Measurements from ENCODE around the gene SDF2. TPM values are rescaled to one million over a fixed set of nuclear protein-coding genes. Genes with fewer than 3 reads are reported as not detected.
A peak's percentile ranks its signal among the peaks of the same experiment; 100 is the strongest.
"Not testable (repeated sequence)": the region's sequence is repeated elsewhere in the genome, so short reads cannot be mapped to it uniquely, and the experiment has no call there.

Gene SDF2
- total and polyA plus RNA-seq, 10 donors: 28.7 to 54.5 (median 46.5) TPM

- WGBS, 5 donors: 66 to 88% (median 74%) methylated on average over 2 of the region's 2 CpGs
- H3K27me3 ChIP-seq (replicated peaks in 1 of 7): no peaks in the 10 kb centered on the region
- H3K9me3 ChIP-seq: no peaks in the 10 kb centered on the region
- peaks cover 28 to 79% (median 54%) of the 10 kb centered on the region in 6 donors for H3K4me1 ChIP-seq
- H3K36me3 ChIP-seq: peaks cover 0 to 68% (median 23%) of the 10 kb centered on the region in 6 donors
- H3K27ac ChIP-seq: no peak overlapping the region
- no peak overlapping the region for H3K4me3 ChIP-seq
- intact Hi-C loops (cut with DNase I; ENCODE audit: low total_unique reads): no loop called here
- TF ChIP-seq CTCF (IDR thresholded peaks at IDR 0.05 in 8 of 11, conservative IDR thresholded peaks at IDR 0.05 in 3 of 11) (no peak), POLR2A (IDR thresholded peaks at IDR 0.05) (no peak), POLR2AphosphoS5 (IDR thresholded peaks at IDR 0.05) (no peak)
- no peak for DNase-seq
Observed at GRCh38 chr17:28665994-28666393, 4.3 kb upstream of the SDF2 start.

- H3K27ac ChIP-seq: no peak overlapping the region
- DNase-seq: no peak
- peaks cover 41 to 86% (median 65%) of the 10 kb centered on the region in 6 donors for H3K4me1 ChIP-seq
- intact Hi-C loops (cut with DNase I; ENCODE audit: low total_unique reads): no loop called here
- H3K27me3 ChIP-seq (replicated peaks in 1 of 7): no peaks in the 10 kb centered on the region
- peaks cover 0 to 62% (median 22%) of the 10 kb centered on the region in 6 donors for H3K36me3 ChIP-seq
- H3K4me3 ChIP-seq: peak overlapping the region in 4 of 8 donors; percentile 51 to 75 (median 65)
- TF ChIP-seq POLR2AphosphoS5 (IDR thresholded peaks at IDR 0.05): no peak
- TF ChIP-seq POLR2A (IDR thresholded peaks at IDR 0.05): no peak
- TF ChIP-seq CTCF (IDR thresholded peaks at IDR 0.05 in 8 of 11, conservative IDR thresholded peaks at IDR 0.05 in 3 of 11): no peak
- H3K9me3 ChIP-seq: peaks cover 0 to 3% (median 0%) of the 10 kb centered on the region in 8 donors
Observed at GRCh38 chr17:28663723-28664122, 2.0 kb upstream of the SDF2 start.

GRCh38 chr17:28662527-28662829 lies 772 bp upstream of the SDF2 start:
- DNase-seq: no peak
- H3K27ac ChIP-seq: peak overlapping the region; percentile 94 to 99 (median 98)
- TF ChIP-seq POLR2AphosphoS5 (IDR thresholded peaks at IDR 0.05) (no peak), CTCF (IDR thresholded peaks at IDR 0.05 in 8 of 11, conservative IDR thresholded peaks at IDR 0.05 in 3 of 11) (no peak), POLR2A (IDR thresholded peaks at IDR 0.05) (no peak)
- peaks cover 0 to 62% (median 24%) of the 10 kb centered on the region in 6 donors for H3K36me3 ChIP-seq
- 0 to 1% (median 0%) methylated on average over 4 to 10 of the region's 10 CpGs for WGBS, 5 donors
- H3K4me3 ChIP-seq: peak overlapping the region; percentile 51 to 86 (median 68)
- intact Hi-C loops (cut with DNase I; ENCODE audit: low total_unique reads): no loop called here
- no peaks in the 10 kb centered on the region for H3K27me3 ChIP-seq (replicated peaks in 1 of 7)
- H3K4me1 ChIP-seq: peaks cover 35 to 79% (median 58%) of the 10 kb centered on the region in 6 donors
- H3K9me3 ChIP-seq: peaks cover 0 to 3% (median 0%) of the 10 kb centered on the region in 8 donors

- DNase-seq; H3K9me3 ChIP-seq; H3K27me3 ChIP-seq (replicated peaks in 1 of 7); H3K4me3 ChIP-seq; intact Hi-C loops (cut with DNase I; ENCODE audit: low total_unique reads); H3K27ac ChIP-seq: not testable (repeated sequence)
- 96 to 100% (median 98%) methylated on average over 3 to 23 of the region's 23 CpGs for WGBS, 5 donors
- H3K4me1 ChIP-seq: peaks cover 31 to 70% (median 39%) of the 10 kb centered on the region in 6 donors
- peaks cover 0 to 66% (median 39%) of the 10 kb centered on the region in 6 donors for H3K36me3 ChIP-seq
Observed at GRCh38 chr17:28659497-28659881, 2.2 kb downstream of the SDF2 start.

- H3K27me3 ChIP-seq (replicated peaks in 1 of 7); H3K4me3 ChIP-seq; DNase-seq; H3K9me3 ChIP-seq; intact Hi-C loops (cut with DNase I; ENCODE audit: low total_unique reads); H3K27ac ChIP-seq: not testable (repeated sequence)
- Histone ChIP-seq H3K4me1 (peaks cover 25 to 64% (median 33%) of the 10 kb centered on the region in 6 donors), H3K36me3 (peaks cover 0 to 66% (median 43%) of the 10 kb centered on the region in 6 donors)
- 93 to 98% (median 97%) methylated on average over 20 to 46 of the region's 46 CpGs for WGBS, 5 donors
Observed at GRCh38 chr17:28658766-28659496, 2.8 kb downstream of the SDF2 start.

GRCh38 chr17:28658342-28658741 lies 3.4 kb downstream of the SDF2 start:
- H3K9me3 ChIP-seq; DNase-seq; intact Hi-C loops (cut with DNase I; ENCODE audit: low total_unique reads); H3K27ac ChIP-seq; H3K27me3 ChIP-seq (replicated peaks in 1 of 7); H3K4me3 ChIP-seq: not testable (repeated sequence)
- 83 to 93% (median 90%) methylated on average over 5 to 8 of the region's 8 CpGs for WGBS, 5 donors
- Histone ChIP-seq H3K4me1 (peaks cover 20 to 59% (median 28%) of the 10 kb centered on the region in 6 donors), H3K36me3 (peaks cover 0 to 71% (median 46%) of the 10 kb centered on the region in 6 donors)
